Measurements from ENCODE around the gene RBFA.

DNA sequence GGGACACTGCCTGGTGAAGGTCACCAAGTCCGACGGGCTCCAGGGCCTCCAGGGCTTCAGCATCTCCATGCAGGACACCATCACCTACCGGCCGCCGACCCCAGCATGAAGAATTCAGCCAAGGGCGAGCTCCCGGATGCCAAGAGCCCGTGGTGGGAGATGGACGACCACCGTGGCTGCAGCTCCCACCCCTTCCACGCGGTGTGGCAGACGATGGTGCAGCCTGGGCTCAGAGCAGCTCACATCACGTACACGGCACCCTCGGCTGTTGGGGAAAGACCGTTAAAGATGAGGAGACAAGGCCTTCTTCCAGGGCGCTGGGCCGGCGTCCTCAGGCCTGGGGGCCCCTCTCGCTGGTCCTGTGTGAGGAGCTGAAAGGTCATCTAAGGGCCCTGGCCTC, 43.6 kb downstream of the RBFA start:
- TF ChIP-seq RFX5 (IDR thresholded peaks at IDR 0.05; ENCODE audit: low read depth, low read length), result no peak
- TF ChIP-seq SP1 (IDR thresholded peaks at IDR 0.05), result no peak
- TF ChIP-seq SP1 (CRISPR knock-in tag; IDR thresholded peaks at IDR 0.05), result no peak
- no peak for TF ChIP-seq NR1H2 (CRISPR knock-in tag; IDR thresholded peaks at IDR 0.05; ENCODE audit: borderline replicate concordance, low read depth)
- TF ChIP-seq MAFF (IDR thresholded peaks at IDR 0.05; ENCODE audit: low read depth, low read length), result no peak

Measured in HepG2 (cell line).